ENCODE measurements around the gene TEAD4. TPM values are rescaled to one million over a fixed set of nuclear protein-coding genes. Genes with fewer than 3 reads are reported as not detected.

Gene TEAD4
- total and polyA plus RNA-seq, 2 donors (not counting 1 experiment from before 2014, with no cell fraction given) = not detected

DNA sequence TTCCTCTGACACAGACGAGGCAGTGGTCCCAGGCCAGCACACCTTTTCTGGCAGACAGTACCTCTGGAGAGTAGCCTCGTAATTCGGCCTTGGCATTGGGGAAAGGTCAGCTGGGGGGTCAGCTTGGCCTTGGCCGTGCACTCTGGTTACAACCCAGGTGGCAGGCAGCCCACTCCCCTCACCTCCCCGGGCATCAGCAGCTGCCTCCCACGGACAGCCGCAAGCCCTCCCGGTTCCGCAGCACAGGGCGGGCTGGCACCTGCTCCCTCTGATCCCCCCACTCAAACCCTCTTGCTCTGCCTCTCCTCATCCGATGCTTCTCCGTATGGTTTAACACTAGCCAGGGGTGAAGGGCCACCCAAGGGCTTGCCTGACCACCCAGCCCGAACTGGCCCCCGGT lies 50.6 kb downstream of the TEAD4 start:
- intact Hi-C loops (cut with micrococcal nuclease) = no loop called here
- no peak for DNase-seq

DNA sequence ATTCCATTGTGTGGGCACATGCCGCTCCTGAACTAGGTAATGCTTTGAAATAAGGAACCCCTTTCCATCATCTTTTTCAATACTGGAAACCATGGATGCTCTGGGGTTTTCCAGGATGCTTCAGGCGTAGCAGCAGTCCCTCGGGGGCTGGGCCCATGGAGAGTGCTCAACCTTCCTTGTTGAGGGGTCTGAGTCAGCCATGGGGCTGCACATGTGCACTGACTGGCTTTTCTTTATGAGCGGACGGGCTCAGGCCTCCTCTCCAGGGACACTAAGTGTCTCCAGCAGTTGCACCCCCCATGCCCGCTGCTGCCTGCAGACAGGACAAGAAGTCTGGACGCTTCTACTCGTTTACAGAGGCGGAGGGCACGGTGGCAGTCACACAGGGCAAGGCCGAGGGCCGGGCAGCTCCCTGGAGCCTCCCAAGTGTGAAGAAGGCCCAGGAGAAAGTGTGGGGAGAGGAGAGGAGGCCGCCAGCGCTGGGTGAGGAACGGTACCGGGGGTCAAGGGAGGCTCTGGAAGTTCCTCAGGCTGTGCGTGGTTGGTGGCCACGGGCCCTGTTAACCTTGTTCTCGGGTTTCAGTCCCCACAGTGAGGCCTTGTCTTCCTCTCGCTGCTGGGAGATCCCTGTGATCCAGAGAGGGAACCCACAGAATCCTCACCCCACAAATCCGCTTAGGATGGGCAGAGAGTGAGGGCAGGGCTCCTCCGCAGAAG lies 51.2 kb downstream of the TEAD4 start:
- H3K4me1 Mint-ChIP-seq = no peaks in the 10 kb centered on the region
- no peaks in the 10 kb centered on the region for H3K9me3 ChIP-seq (ENCODE audit: control extremely low read depth in 1 of 3, control insufficient read depth in 2 of 3, insufficient read depth in 1 of 3, low read length in 2 of 3)
- no peak overlapping the region for H3K27ac Mint-ChIP-seq
- no peak overlapping the region for H3K4me3 Mint-ChIP-seq
- TF ChIP-seq, protein P1, sequence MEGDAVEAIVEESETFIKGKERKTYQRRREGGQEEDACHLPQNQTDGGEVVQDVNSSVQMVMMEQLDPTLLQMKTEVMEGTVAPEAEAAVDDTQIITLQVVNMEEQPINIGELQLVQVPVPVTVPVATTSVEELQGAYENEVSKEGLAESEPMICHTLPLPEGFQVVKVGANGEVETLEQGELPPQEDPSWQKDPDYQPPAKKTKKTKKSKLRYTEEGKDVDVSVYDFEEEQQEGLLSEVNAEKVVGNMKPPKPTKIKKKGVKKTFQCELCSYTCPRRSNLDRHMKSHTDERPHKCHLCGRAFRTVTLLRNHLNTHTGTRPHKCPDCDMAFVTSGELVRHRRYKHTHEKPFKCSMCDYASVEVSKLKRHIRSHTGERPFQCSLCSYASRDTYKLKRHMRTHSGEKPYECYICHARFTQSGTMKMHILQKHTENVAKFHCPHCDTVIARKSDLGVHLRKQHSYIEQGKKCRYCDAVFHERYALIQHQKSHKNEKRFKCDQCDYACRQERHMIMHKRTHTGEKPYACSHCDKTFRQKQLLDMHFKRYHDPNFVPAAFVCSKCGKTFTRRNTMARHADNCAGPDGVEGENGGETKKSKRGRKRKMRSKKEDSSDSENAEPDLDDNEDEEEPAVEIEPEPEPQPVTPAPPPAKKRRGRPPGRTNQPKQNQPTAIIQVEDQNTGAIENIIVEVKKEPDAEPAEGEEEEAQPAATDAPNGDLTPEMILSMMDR (IDR thresholded peaks at IDR 0.05) = no peak
- TF ChIP-seq EZH2 (IDR thresholded peaks at IDR 0.05; ENCODE audit: borderline replicate concordance, insufficient read depth, low read depth, low read length, poor library complexity, severe bottlenecking) = no peak
- H4K20me1 ChIP-seq (ENCODE audit: control insufficient read depth, insufficient read depth, low read length, poor library complexity, severe bottlenecking) = no peaks in the 10 kb centered on the region
- ATAC-seq (ENCODE audit: low read depth) (no peak), DNase-seq (no peak)
- H3K27ac ChIP-seq (ENCODE audit: low read length in 2 of 2) = no peak overlapping the region
- no peaks in the 10 kb centered on the region for H3K79me2 ChIP-seq (ENCODE audit: control insufficient read depth, insufficient read depth, low read length)
- no peaks in the 10 kb centered on the region for H3K27me3 Mint-ChIP-seq
- H3K36me3 ChIP-seq (replicated peaks in 1 of 2; ENCODE audit: control extremely low read depth in 1 of 2, control insufficient read depth in 1 of 2, extremely low read depth in 1 of 2, insufficient read depth in 2 of 2, low read length in 1 of 2) = no peaks in the 10 kb centered on the region
- POLR2A ChIA-PET = no interaction called here
- no peak overlapping the region for H3K9ac ChIP-seq (ENCODE audit: low read length)
- H3K4me3 ChIP-seq (ENCODE audit: control extremely low read depth in 1 of 5, extremely low read depth in 1 of 5, insufficient read depth in 1 of 5, low read depth in 2 of 5, low read length in 4 of 5) = no peak overlapping the region
- CTCF ChIA-PET = no interaction called here
- intact Hi-C loops (cut with micrococcal nuclease) = no loop called here
- H3K4me1 ChIP-seq (ENCODE audit: control insufficient read depth in 2 of 2, insufficient read depth in 2 of 2, low read length in 2 of 2) = no peaks in the 10 kb centered on the region
- WGBS (ENCODE audit: insufficient coverage) = 94% methylated on average over 22 of the region's 22 CpGs
- H3K4me2 ChIP-seq (replicated peaks; ENCODE audit: low read depth, low read length, poor library complexity, severe bottlenecking) = no peak overlapping the region
- H3K9me3 Mint-ChIP-seq (ENCODE audit: insufficient read depth) = no peaks in the 10 kb centered on the region
- no peaks in the 10 kb centered on the region for H3K27me3 ChIP-seq (replicated peaks in 1 of 4; ENCODE audit: control extremely low read depth in 1 of 4, control insufficient read depth in 3 of 4, insufficient read depth in 4 of 4, low read length in 3 of 4)
- no peak overlapping the region for H2AFZ ChIP-seq (ENCODE audit: insufficient read depth, low read depth, low read length, poor library complexity, severe bottlenecking)

More for the DNA sequence above, 50.6 kb downstream of the TEAD4 start:
- Mint-ChIP-seq H3K4me1 (no peaks in the 10 kb centered on the region), H3K9me3 (ENCODE audit: insufficient read depth) (no peaks in the 10 kb centered on the region), H3K27me3 (no peaks in the 10 kb centered on the region), H3K27ac (no peak overlapping the region), H3K4me3 (no peak overlapping the region)
- Histone ChIP-seq H3K4me1 (ENCODE audit: control insufficient read depth in 2 of 2, insufficient read depth in 2 of 2, low read length in 2 of 2) (no peaks in the 10 kb centered on the region), H3K27me3 (replicated peaks in 1 of 4; ENCODE audit: control extremely low read depth in 1 of 4, control insufficient read depth in 3 of 4, insufficient read depth in 4 of 4, low read length in 3 of 4) (no peaks in the 10 kb centered on the region), H3K4me2 (replicated peaks; ENCODE audit: low read depth, low read length, poor library complexity, severe bottlenecking) (no peak overlapping the region), H4K20me1 (ENCODE audit: control insufficient read depth, insufficient read depth, low read length, poor library complexity, severe bottlenecking) (no peaks in the 10 kb centered on the region), H3K36me3 (replicated peaks in 1 of 2; ENCODE audit: control extremely low read depth in 1 of 2, control insufficient read depth in 1 of 2, extremely low read depth in 1 of 2, insufficient read depth in 2 of 2, low read length in 1 of 2) (no peaks in the 10 kb centered on the region), H2AFZ (ENCODE audit: insufficient read depth, low read depth, low read length, poor library complexity, severe bottlenecking) (no peak overlapping the region), H3K27ac (ENCODE audit: low read length in 2 of 2) (no peak overlapping the region), H3K4me3 (ENCODE audit: control extremely low read depth in 1 of 5, extremely low read depth in 1 of 5, insufficient read depth in 1 of 5, low read depth in 2 of 5, low read length in 4 of 5) (no peak overlapping the region), H3K79me2 (ENCODE audit: control insufficient read depth, insufficient read depth, low read length) (no peaks in the 10 kb centered on the region), H3K9ac (ENCODE audit: low read length) (no peak overlapping the region), H3K9me3 (ENCODE audit: control extremely low read depth in 1 of 3, control insufficient read depth in 2 of 3, insufficient read depth in 1 of 3, low read length in 2 of 3) (no peaks in the 10 kb centered on the region)
- ChIA-PET CTCF (no interaction called here), POLR2A (no interaction called here)
- TF ChIP-seq, protein P1 (IDR thresholded peaks at IDR 0.05) = no peak
- TF ChIP-seq EZH2 (IDR thresholded peaks at IDR 0.05; ENCODE audit: borderline replicate concordance, insufficient read depth, low read depth, low read length, poor library complexity, severe bottlenecking) = no peak
- no peak for ATAC-seq (ENCODE audit: low read depth)
- 90% methylated on average over 14 of the region's 14 CpGs for WGBS (ENCODE audit: insufficient coverage)

Measured in B cell (primary cell).